GM18861 (cell line): ENCODE data around the gene SLC16A12.

Experiments
- ATAC-seq: cut with Tn5 transposase; IDR thresholded peaks from one replicate; pipeline ENCODE4 v1.9.1; 2021; ENCODE audit not compliant: unreplicated experiment

SLC16A12 gene, protein sequence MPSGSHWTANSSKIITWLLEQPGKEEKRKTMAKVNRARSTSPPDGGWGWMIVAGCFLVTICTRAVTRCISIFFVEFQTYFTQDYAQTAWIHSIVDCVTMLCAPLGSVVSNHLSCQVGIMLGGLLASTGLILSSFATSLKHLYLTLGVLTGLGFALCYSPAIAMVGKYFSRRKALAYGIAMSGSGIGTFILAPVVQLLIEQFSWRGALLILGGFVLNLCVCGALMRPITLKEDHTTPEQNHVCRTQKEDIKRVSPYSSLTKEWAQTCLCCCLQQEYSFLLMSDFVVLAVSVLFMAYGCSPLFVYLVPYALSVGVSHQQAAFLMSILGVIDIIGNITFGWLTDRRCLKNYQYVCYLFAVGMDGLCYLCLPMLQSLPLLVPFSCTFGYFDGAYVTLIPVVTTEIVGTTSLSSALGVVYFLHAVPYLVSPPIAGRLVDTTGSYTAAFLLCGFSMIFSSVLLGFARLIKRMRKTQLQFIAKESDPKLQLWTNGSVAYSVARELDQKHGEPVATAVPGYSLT

DNA sequence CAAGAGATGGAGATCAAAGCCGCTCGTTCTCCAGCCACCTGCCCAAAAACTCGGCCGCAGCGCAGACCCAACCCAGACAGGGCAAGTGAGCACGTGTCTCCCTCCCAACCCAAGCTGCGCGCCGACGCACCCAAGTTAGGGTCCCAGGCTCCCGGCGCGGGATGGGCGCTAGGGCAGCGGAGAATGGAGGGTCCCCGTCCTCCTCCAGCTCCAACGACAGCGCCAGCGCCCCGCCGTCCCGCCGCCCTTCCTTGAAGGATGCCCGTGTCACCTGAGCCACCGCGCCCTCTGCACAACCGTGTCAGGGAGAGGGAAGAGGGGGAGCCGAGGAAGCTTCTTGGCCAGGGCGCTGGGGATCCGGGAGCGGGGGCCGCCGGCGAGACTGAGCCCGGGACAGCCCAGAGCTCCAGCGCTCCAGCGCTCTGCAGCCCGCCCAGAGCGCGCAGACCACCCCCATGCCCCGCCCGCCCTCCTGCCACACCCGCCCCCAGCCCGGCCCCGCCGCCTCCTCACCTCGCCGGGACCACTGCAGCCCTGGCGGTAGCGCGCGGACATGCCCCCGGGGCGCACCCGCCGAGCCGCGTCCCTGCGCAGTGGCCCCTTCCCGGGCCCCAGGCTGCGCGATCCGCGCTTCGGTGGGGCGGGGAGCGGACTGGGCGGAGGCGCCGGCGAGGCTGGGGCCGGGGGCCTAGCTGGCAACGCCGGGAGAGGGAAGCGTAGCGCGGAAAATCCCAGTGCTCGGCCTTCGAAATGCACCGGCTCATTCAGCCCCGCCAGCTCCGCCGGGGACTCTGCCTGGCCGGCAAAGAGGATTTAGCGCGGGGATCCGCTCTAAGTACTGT, at the start of gene SLC16A12:
Gene SLC16A12 (minus strand): TSS at position 424 of the 842 bp plus-strand sequence. CDS start 73,016 bp downstream, outside the sequence.
- ATAC-seq = no peak

GRCh38 chr10:89582022-89582421, 46.6 kb upstream of the SLC16A12 start:
- ATAC-seq = no peak

DNA sequence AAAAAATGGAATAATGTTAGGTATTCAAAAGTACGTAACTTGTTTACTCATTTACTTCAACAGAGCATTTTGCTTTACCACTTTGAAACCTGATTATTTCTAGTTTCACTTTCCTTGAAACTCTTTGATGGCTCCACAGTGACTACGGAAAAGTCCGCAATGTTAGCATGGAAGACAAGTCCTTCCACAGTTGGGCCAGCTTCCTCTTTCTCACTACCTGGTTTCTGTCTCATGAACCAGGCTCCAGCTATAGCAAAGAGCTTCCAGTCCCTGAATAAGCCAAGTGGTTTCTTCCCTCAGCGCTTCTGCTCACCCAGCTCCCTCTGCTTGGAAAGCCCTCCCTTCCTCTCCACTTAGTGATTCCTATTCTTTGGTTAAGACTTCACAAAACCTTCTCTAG, 44.8 kb upstream of the SLC16A12 start:
- ATAC-seq = no peak

- ATAC-seq = no peak
Observed at GRCh38 chr10:89576696-89577095, 41.3 kb upstream of the SLC16A12 start.

GRCh38 chr10:89576022-89576421, 40.6 kb upstream of the SLC16A12 start:
- ATAC-seq = no peak

GRCh38 chr10:89575031-89575430, 39.6 kb upstream of the SLC16A12 start:
- no peak for ATAC-seq

DNA sequence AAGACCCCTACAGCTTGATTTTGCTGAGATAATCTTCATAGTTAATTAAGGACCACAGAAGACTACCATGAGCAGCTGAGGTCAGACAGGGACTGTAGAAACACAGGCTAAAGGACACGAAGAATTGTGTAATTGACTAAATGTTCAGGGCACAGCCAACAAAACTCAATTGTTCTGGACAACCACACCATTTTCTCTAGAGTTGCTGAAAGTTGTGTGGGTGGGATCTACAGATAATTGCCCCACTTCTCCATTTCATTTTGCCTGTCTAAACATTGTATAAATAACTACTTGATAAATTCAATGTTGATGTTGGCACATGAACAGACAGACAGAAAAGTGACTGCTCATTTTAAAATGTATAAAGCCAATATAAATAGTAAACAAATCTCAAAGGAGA, 39.0 kb upstream of the SLC16A12 start:
- no peak for ATAC-seq

- no peak for ATAC-seq
Observed at GRCh38 chr10:89567576-89568245, 32.3 kb upstream of the SLC16A12 start.

DNA sequence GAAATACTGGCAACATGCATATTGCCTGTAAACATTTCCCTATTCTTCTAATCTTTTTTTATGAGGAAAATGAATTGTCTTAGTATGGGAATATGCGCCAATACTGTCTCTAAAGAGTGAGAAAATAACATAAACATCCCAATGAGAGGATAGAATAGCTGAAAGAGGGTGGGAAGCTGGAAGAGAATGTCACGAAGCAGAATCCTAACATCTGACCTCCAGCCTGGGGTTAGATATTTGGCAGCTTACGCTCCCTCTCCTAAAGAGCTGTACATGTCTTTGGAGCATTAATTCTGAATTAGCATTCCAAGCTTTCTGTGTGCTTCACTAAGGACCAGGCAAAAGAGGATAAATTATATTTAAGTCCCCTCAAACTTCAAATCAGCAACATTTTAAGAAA, 31.6 kb upstream of the SLC16A12 start:
- no peak for ATAC-seq

GRCh38 chr10:89566095-89566950, 30.9 kb upstream of the SLC16A12 start:
- no peak for ATAC-seq

- ATAC-seq = no peak
Observed at GRCh38 chr10:89565180-89565579, 29.8 kb upstream of the SLC16A12 start.

DNA sequence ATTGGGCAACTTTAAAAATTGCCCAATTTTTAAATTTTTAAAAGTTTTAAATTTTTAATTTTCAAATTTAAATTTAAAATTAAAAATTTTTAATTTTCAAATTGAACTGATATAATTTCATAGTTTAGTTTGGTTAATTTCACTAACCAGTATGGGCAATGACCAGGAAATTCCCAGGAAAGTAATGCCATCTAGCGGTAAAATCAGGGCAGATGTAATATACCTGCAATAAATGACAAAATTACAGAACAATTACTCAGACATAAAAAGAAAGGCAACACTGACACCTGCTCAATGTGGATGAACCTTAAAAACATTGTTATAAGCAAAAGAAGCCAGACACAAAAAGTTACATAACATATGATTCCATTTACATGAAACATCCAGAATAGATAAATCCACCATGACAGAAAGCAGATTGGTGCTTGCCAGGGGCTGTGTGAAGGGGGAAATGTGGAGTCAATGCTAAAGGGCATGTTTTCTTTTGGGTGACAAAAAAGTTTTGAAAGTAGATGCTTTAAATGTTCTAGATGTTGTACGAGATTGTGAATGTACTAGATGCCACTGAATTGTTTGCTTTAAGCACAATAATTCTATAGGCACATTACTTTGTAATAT, 28.6 kb upstream of the SLC16A12 start:
- no peak for ATAC-seq

DNA sequence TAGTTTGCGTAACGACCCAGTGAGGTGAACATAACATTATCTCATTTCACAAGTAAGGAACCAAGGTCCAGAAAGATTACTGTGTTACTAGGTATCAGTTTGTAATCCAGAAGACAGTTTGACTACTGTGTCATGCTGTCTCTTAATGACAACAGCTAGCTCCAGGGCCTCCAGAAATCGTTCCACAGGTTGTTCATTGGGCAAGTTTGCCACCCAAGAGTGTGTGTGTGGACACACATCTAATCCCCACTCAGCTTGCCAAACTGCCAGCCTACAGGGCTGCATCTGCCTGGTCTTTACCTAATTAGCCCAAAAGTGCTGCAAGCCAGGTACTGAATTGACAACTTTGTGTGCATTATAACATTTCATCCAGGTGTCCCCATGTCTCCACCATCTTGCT, 27.9 kb upstream of the SLC16A12 start:
- ATAC-seq = no peak

- no peak for ATAC-seq
Observed at GRCh38 chr10:89556600-89556999, 21.2 kb upstream of the SLC16A12 start.

- ATAC-seq = no peak
Observed at GRCh38 chr10:89555688-89556445, 20.5 kb upstream of the SLC16A12 start.

- ATAC-seq = no peak
Observed at GRCh38 chr10:89554433-89554832, 19.0 kb upstream of the SLC16A12 start.

DNA sequence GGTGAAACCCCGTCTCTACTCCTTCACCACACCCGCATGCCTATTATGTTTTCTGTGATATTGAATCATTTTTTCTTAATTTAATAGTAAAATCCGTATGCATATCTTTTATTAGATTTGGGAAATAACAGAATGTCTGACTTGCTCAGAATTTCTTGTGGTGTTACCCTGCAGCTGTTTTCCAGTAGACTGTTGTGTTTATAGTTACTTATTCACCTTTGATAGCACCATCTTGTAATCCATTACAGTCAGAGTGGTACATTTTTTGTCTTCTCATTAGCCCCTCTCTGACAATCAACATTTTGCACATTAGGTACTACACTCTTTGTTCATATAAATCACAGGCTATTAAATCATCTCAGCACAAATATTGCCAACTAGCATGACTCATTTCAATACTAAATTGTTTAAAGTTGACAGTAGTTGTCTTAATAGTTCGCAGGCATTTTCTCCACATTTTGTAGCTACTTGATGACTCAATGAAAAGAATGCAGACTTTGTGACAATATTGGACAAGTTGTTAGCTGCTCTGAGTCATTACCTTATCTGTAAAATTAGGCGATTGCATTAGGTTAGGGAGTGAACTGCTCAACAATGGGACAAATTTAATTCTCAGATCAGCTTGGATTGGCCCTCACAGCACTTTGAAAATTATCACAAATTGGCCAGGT, 17.8 kb upstream of the SLC16A12 start:
- no peak for ATAC-seq

- no peak for ATAC-seq
Observed at GRCh38 chr10:89552213-89552612, 16.8 kb upstream of the SLC16A12 start.

DNA sequence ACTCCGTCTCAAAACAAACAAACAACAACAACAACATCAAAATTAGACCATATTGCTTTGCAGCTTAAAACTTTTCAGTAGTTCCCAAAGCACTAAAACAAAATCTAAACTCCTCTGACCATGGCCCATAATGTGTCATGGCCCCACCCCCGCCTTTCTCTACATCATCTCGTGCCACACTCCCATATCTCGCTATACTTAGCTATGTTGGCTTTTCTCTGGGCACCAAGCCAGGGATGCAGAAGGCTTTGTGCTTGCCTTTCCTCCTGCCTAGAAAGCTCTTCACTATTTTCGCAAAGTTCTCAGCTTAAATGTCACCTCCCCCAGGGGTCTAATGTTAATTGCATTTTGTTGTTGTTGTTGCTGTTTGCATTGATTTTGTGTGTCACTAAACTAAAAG, 15.1 kb upstream of the SLC16A12 start:
- ATAC-seq = no peak
